GM21825 (cell line): ENCODE data around the gene NCR1.
"Not testable (repeated sequence)": the region's sequence is repeated elsewhere in the genome, so short reads cannot be mapped to it uniquely, and the experiment has no call there.

Source experiments
- ATAC-seq: cut with Tn5 transposase; IDR thresholded peaks from one replicate; pipeline ENCODE4 v1.9.1; 2021; ENCODE audit warnings: mild to moderate bottlenecking, moderate library complexity; ENCODE audit not compliant: unreplicated experiment

NCR1 gene

DNA sequence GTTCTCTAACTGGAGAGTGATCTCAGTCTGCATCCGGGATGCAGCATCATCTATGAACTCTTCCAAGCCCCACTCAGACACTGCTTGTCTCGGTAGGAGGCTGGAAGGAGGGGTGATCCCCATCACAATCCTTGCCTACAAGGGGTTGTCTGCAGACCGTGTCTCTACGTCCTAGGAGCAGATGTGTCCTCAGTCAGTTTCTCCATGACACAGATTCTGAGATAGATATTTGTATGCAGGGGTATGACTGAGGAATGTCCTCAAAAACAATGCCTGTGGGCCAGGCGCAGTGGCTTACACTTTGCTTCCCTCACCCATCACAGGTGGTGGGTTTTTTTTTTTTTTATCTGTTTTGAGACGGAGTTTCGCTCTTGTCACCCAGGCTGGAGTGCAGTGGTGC lies 871 bp downstream of the NCR1 start:
- no peak for ATAC-seq

DNA sequence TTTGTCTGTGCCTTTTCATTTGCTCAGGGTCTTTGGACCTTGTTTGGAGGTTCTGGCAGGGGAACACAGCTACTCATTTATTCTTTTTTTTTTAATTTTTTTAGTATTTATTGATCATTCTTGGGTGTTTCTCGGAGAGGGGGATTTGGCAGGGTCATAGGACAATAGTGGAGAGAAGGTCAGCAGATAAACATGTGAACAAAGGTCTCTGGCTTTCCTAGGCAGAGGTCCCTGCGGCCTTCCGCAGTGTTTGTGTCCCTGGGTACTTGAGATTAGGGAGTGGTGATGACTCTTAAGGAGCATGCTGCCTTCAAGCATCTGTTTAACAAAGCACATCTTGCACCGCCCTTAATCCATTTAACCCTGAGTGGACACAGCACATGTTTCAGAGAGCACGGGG lies 2.0 kb downstream of the NCR1 start:
- ATAC-seq = not testable (repeated sequence)

DNA sequence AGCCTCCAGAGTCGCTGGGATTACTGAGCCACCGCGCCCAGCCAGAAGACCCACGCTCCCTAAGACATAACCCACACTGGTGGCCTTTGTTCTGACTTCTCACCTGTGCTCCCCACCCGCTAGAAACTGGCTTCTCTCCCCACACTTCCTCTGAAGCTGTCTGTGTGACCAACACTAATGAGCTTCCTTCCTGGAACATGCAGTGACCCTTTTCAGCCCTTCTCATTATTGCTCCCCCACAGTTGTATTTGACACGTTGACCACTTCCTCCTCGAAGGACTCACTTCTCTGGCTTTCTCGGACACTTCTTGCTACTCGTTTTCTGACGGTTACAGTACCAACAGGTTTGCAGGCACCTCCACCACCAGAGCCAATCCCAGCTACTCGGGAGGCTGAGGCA lies 10.9 kb downstream of the NCR1 start:
- no peak for ATAC-seq

DNA sequence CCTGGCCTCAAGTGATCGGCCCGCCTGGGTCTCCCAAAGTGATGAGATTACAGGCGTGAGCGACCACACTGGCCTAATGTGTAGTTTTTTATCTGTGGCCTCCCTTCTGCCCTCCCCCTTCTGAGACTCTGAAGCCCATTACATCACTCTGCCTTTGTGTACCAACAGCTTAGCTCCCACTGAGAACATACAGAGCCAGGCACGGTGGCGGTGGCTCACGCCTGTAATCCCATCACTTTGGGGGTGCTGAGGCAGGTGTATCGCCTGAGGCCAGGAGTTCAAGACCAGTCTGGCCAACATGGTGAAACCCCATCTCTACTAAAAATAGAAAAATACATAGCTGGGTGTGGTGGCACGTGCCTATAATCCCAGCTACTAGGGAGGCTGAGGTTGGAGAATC lies 12.6 kb downstream of the NCR1 start:
- ATAC-seq = no peak

DNA sequence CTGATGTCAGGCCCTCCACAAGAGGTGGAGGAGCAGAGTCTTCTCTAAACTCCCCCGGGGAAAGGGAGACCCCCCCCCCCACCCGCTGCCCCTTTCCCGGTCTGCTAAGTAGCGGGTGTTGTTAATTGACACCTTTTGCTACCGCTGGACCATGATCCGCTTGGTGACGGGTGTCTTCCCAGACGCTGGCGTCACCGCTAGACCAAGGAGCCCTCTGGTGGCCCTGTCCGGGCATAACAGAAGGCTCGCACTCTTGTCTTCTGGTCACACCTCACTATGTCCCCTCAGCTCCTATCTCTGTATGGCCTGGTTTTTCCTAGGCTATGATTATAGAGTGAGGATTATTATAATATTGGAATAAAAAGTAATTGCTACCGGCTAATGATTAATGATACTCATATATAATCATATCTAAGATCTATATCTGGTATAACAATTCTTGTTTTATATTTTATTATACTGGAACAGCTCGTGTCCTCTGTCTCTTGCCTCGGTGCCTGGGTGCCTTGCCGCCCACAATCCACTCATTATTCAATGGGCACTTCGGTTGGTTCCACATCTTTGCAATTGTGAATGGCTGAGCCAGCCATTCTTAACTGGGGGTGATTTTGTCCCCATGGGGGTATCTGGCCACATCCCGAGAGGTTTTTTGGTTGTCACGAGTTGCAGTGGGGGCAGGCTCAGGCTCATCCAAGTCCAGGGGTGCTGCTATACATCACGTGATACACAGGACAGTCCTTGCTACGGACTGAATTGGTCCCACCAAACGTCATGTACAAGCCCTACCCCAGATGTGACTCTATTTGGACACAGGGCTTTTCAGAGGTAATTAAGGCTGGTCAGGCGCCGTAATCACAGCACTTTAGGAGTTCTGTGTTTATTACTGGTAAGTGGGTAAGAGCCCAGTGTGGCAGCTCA lies 14.0 kb downstream of the NCR1 start:
- ATAC-seq = not testable (repeated sequence)

DNA sequence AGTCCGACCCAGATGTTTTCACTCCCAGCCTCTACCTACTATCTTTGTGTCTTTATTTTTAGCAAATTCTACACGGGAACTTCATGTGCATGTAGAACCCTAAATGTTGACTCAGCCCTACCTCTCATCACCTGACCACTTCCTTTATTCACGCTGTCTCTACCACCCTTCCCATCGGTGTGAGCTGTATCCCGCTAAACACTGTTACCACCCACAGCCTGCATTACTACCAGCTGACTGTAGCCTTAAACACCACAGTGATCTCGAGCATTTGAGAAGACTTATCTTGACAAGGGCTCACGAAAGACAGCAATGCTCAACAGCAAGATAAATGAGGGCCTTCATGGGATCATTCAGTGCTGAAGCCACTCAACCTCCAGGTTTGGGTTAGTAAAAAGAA lies 15.1 kb downstream of the NCR1 start:
- ATAC-seq = no peak

DNA sequence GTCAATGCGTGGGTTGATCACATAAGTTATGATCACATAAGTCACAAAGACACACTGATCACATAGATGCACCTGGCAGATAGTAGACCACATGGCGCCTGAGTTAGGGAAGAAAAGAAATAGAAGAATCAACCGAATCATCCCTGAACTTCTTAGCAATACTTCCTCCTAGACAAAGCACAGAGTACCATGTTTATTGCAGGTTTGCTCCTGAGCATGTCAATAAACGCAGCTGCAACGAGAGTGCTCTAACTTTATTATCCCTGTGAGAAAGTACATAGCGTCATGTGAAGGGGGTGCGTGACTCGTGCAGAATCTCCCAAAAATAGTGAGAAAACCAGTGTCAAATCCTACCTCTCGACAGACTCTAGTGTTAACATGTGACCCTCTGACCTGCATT lies 17.3 kb downstream of the NCR1 start:
- ATAC-seq = no peak

DNA sequence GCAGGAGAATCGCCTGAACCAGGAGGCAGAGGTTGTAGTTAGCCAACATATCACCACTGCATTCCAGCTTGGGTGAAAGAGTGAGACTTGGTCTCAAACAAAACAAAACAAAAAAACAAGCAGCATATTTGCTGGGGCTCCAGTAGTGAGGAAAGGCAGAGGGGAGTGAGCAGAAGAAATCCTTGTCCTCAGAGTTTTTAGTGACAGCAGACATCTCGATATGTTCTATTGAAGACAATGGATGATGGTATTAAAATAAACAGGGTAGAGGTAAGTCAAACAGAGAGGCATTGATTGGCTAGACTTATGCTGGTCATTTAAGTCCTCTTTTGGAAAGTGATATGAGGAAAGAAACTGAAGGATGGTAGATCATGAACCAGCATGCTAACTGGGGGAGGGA lies 22.4 kb downstream of the NCR1 start:
- no peak for ATAC-seq

DNA sequence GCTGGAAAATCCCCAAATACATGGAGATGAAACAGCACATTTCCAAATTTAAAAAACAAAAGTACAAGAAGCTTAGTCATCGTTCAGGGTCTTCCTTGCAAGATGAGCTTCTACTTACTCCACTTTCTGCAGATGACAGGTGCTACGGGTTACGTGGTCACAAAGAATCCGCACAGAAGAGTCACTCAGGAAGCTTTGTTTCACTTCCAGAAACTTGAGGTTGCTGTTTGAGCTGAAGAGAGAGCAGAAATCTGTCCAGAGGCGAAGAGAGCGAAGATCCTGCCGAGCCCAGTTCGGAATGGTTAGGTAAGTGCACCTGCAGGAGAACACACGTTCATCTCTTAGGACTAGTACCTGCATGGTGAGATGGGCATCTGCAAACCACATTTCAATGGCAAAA lies 32.0 kb downstream of the NCR1 start:
- no peak for ATAC-seq

DNA sequence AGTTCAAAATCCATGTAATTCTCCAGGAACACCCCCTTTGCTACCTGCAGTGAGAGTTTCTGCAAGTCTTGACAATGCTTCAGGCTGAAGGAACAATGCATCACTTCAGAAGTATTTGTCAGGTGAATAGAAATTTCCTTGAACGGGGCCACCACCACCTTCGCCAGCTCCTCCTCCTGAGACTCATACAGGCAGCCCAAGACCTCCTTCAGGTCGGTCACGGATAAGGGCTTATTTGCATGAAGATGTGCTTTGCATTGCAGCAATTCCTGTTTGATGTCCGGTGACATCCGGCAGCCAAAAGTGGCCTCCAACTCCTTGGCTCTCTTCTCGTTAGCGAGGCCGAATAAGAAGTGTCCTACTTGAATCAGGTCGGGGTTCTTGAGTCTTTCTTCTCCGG lies 33.0 kb downstream of the NCR1 start:
- ATAC-seq = no peak

DNA sequence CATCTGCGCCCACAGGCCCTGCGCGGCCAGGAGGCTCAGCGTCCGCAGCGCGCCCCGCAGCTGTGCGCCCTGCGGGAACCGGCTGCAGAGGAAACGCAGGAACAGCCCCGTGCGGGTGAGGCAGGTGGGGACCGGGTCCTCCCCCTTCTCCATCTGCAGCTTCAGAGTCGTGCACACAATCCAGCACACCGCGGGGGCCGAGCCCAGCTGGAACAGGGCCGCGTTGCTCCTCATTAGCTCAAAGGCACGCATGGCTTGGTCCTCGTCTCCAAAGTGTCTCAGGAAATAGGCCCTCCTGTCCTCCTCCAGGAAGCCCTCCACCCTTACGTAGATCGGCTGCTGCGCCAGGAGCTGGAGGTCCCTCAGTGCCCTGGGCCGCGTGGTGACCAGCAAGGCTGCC lies 33.6 kb downstream of the NCR1 start:
- ATAC-seq = not testable (repeated sequence)

DNA sequence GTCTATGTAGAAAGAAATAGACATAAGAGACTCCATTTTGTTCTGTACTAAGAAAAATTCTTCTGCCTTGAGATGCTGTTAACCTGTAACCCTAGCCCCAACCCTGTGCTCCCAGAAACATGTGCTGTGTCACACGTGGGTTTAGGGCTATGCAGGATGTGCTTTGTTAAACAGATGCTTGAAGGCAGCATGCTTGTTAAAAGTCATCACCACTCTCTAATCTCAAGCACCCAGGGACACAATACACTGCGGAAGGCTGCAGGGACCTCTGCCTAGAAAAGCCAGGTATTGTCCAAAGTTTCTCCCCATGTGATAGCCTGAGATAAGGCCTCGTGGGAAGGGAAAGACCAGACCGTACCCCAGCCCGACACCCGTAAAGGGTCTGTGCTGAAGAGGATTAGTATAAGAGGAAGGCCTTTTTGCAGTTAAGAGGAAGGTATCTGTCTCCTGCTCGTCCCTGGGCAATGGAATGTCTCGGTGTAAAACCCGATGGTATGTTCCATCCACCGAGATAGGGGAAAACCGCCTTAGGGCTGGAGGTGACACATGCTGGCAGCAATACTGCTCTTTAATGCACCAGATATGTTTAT lies 37.9 kb downstream of the NCR1 start:
- not testable (repeated sequence) for ATAC-seq

DNA sequence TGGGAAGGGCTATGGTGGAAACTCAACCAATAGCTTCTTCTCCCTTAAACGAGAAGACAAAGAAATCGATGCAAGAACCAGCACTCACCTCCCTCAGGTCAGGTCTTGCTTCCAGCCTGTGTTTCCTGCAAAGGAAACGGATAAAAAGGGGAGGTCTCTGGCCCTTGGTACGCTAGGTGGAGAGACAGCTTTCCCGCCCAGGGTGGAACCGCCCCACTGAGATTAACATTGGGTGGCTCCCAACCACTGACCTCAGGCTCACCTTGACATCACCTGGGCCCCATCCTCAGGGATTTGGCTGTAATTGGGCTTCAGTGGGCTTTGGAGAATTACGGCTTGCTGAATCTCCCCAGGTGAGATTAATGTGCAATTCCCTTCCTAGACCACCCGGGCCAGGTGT lies 41.4 kb downstream of the NCR1 start, which contains the start of gene NLRP7:
Gene NLRP7, minus strand, starts transcription at position 150 of the 400 bp plus-strand sequence.
- ATAC-seq = no peak

DNA sequence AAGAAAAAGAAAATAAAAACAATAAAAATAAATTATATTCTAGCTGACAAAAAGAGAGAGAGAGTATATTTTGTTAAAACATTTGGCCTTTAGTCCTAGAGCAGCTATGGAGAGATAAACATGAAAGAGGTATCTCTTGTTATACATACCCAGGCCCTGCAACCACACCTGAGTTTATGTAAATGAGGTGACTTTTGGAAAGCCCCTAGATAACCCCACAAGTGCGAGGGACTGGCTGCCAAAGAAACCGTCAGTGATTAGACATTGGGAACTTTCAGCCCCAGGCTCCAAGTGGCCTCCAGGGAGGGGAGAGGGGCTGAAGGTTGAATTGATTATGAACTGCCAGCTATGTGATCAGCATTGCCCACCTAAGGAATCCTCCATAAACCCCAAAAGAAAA lies 43.5 kb downstream of the NCR1 start:
- ATAC-seq = no peak

DNA sequence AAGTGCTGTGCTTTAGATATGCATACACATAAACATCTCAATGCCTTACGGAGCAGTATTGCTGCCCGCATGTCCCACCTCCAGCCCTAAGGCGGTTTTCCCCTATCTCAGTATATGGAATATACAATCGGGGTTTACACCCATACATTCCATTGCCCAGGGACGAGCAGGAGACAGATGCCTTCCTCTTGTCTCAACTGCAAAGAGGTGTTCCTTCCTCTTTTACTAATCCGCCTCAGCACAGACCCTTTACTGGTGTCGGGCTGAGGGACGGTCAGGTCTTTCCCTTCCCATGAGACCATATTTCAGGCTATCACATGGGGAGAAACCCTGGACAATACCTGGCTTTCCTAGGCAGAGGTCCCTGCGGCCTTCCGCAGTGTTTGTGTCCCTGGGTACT lies 44.6 kb downstream of the NCR1 start:
- not testable (repeated sequence) for ATAC-seq

DNA sequence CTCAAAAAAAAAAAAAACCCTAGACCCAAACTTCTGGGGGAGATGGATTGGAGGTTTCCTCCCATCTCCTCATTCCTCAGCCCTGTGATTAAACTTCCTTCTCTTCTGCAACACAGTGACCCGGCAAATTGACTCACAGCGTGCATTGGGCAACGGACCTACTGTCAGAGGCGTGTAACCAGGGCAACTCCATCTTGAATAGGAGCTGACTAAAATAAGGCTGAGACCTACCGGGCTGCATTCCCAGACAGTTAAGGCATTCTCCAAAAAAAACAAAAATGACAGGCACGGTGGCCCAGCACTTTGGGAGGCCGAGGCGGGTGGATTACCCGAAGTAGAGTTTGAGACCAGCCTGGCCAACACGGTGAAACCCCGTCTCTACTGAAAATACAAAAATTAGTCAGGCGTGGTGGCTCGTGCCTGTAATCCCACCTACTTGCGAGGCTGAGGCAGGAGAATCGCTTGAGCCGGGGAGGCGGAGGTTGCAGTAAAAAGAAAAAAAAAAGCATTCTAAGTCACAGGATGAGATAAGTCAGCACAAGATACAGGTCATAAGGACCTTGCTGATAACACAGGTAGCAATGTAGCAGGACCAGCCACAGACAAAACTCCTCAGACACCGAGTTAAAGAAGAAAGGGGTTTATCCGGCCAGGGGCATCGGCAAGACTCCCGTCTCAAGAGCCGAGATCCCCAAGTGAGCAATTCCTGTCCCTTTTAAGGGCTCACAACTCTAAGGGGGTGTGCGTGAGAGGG lies 46.8 kb downstream of the NCR1 start:
- ATAC-seq = no peak

DNA sequence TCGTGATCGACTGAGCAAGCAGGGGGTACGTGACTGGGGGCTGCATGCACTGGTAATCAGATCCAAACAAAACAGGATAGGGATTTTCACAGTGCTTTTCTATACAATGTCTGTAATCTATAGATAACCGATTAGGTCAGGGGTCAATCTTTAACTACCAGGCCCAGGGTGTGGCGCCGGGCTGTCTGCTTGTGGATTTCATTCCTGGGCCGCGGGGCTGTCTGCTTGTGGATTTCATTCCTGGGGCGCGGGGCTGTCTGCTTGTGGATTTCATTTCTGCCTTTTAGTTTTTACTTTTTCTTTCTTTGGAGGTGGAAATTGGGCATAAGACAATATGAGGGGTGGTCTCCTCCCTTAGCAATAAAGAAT lies 47.4 kb downstream of the NCR1 start:
- ATAC-seq = not testable (repeated sequence)

DNA sequence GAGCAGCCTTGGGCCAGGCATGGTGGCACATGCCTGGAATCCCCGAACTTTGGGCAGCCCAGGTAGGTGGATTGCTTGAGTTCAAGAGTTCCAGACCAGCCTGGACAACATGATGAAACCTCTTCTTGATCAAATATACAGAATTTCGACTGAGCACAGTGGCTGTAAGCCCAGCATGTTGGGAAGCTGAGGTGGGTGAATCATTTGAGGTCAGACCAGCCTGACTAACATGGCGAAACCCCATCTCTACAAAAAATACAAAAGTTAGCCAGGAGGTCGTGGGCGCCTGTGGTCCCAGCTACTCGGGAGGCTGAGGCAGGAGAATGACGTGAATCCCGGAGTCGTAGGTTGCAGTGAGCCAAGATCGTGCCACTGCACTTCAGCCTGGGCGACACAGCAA lies 49.4 kb downstream of the NCR1 start:
- no peak for ATAC-seq

DNA sequence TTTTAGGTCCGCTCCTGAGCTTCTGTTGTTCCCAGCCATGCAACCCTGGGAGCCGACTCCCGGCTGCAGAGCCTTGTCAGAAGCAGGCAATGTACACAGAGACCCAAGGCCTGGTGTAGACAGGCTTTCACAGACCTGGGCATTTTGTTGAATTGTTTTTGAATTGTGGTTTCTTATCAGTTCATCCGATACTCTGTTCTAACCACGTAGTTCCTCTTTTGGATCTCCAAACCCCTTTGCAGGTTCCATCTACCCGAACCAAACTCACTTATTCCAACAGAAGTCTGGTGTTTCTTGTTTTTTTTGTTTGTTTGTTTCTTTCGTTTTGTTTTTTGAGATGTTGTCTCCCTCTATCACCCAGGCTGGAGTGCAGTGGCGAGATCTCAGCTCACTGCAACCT lies 53.9 kb downstream of the NCR1 start:
- no peak for ATAC-seq
